Suprapubic skin (tissue), 4 donors: ENCODE measurements around the gene ADAT3.

Experiments used
- CTCF ChIP-seq, 2 donors: fragments of 200-600 bp in 1 of 2; fragments of 450-650 bp in 1 of 2; sonication (generic) in 1 of 2; IDR thresholded peaks; one replicate each; pipeline ENCODE4 v1.5.1; 2016 to 2019; ENCODE audit warnings: antibody characterized with exemption in 2 of 2, mild to moderate bottlenecking in 1 of 2, moderate library complexity in 1 of 2
- POLR2A ChIP-seq, 2 donors: fragments of 450-650 bp; IDR thresholded peaks; one replicate each; pipeline ENCODE4 v1.6.1; 2017; ENCODE audit warnings: antibody characterized with exemption in 2 of 2, mild to moderate bottlenecking in 2 of 2, moderate library complexity in 2 of 2
- POLR2AphosphoS5 ChIP-seq, 3 donors: sonication (generic); formaldehyde crosslinking; IDR thresholded peaks; one replicate each; pipeline ENCODE4 v1.6.1; 2017; ENCODE audit warnings: antibody characterized with exemption in 3 of 3

GRCh38 chr19:1954532-1954933, 49.3 kb downstream of the ADAT3 start:
- TF ChIP-seq CTCF (IDR thresholded peaks at IDR 0.05) (no peak), POLR2A (IDR thresholded peaks at IDR 0.05) (no peak), POLR2AphosphoS5 (IDR thresholded peaks at IDR 0.05) (no peak)
